GM12878 (cell line): ENCODE measurements around the gene ATXN7L1. TPM values are rescaled to one million over a fixed set of nuclear protein-coding genes. Genes with fewer than 3 reads are reported as not detected.

Experiments
- ATAC-seq: fragments of 200-7000 bp; cut with Tn5 transposase; 3 replicates; pipeline ENCODE4 v1.9.1; 2020; ENCODE audit warnings: mild to moderate bottlenecking, moderate library complexity
- BruUV-seq: library from RNA; stranded (reverse); fragments of 400-500 nt; replicated peaks from 2 replicates; lab custom pipeline; 2021; lab: Mats Ljungman, UMichigan
- CTCF ChIA-PET: fragments of 300-600 bp; sonication (Branson Sonifier 250); formaldehyde crosslinking; extraction: SDS; loops from one replicate; lab custom pipeline; 2021; ENCODE audit warnings: inconsistent platforms; lab: Yijun Ruan, JAX
- POLR2A ChIA-PET: fragments of 350-600 bp; formaldehyde crosslinking; extraction: SDS; loops from one replicate; lab custom pipeline; 2021; ENCODE audit warnings: inconsistent platforms; lab: Charles Lee
- RAD21 ChIA-PET: fragments of 300-600 bp; sonication (Branson Sonifier 250); formaldehyde crosslinking; loops from one replicate; lab custom pipeline; 2023; ENCODE audit warnings: antibody characterized with exemption; ENCODE audit not compliant: unreplicated experiment; lab: Charles Lee
- SMC1A ChIA-PET: fragments of 300-600 bp; sonication (Branson Sonifier 250); formaldehyde crosslinking; loops from one replicate; lab custom pipeline; 2023; ENCODE audit not compliant: unreplicated experiment, uncharacterized antibody; lab: Charles Lee
- DNase-seq: peaks from one replicate; pipeline ENCODE4 v3.0.0-alpha.2; 2011; ENCODE audit warnings: low read depth, low spot score
- FAIRE-seq: peaks from 3 replicates; lab custom pipeline; 2011; peaks lifted over from hg19 to GRCh38; lab: Jason Lieb, UNC
- H2AFZ ChIP-seq: 2 replicates; pipeline ENCODE4 v1.6.0; 2011; ENCODE audit warnings: low read depth, low read length, control low read depth; ENCODE audit not compliant: control insufficient read depth
- H3K27ac ChIP-seq: 2 replicates; pipeline ENCODE4 v1.5.1; 2011; ENCODE audit warnings: control low read depth; ENCODE audit not compliant: control insufficient read depth, insufficient read depth
- H3K27me3 ChIP-seq, 2 experiments: replicated peaks in 1 of 2; 2 replicates each; pipeline versions ENCODE4 v1.6.0 to v1.6.1; 2011; ENCODE audit warnings: low read length in 1 of 2; ENCODE audit not compliant: control insufficient read depth in 2 of 2, insufficient read depth in 2 of 2
- H3K36me3 ChIP-seq, 2 experiments: 2 replicates each; pipeline ENCODE4 v1.5.1; 2011; ENCODE audit warnings: low read length in 1 of 2; ENCODE audit not compliant: control insufficient read depth in 2 of 2, insufficient read depth in 2 of 2
- H3K4me1 ChIP-seq: 2 replicates; pipeline ENCODE4 v1.6.1; 2011; ENCODE audit warnings: mild to moderate bottlenecking, low read length, moderate library complexity, mixed read lengths; ENCODE audit not compliant: control insufficient read depth, insufficient read depth
- H3K4me2 ChIP-seq: 2 replicates; pipeline ENCODE4 v1.6.0; 2011; ENCODE audit warnings: control low read depth; ENCODE audit not compliant: control insufficient read depth, insufficient read depth
- H3K4me3 ChIP-seq: fragments of 200-600 bp; sonication (generic); 2 replicates; pipeline ENCODE4 v1.5.1; 2016
- H3K79me2 ChIP-seq: 2 replicates; pipeline ENCODE4 v1.6.0; 2011; ENCODE audit warnings: low read length; ENCODE audit not compliant: control insufficient read depth, insufficient read depth
- H3K9ac ChIP-seq: 2 replicates; pipeline ENCODE4 v1.8.0; 2011; ENCODE audit warnings: low read length, control low read depth, mixed read lengths; ENCODE audit not compliant: control insufficient read depth, insufficient read depth
- H3K9me3 ChIP-seq: replicated peaks from 3 replicates; pipeline ENCODE4 v1.5.1; 2011; ENCODE audit warnings: mild to moderate bottlenecking, low read length; ENCODE audit not compliant: control insufficient read depth, insufficient read depth
- H4K20me1 ChIP-seq: 2 replicates; pipeline ENCODE4 v1.6.0; 2011; ENCODE audit not compliant: control insufficient read depth, insufficient read depth
- BACH1 ChIP-seq: fragments of 450-650 bp; IDR thresholded peaks from 2 replicates; pipeline ENCODE4 v1.6.1; 2017; ENCODE audit warnings: mild to moderate bottlenecking, borderline replicate concordance
- BHLHE40 ChIP-seq, 2 experiments: fragments of 450-650 bp in 1 of 2; IDR thresholded peaks; 2 replicates each; pipeline ENCODE4 v1.6.1; 2011 to 2017; ENCODE audit warnings: low read depth in 2 of 2, borderline replicate concordance in 1 of 2, improper control_type of control experiment in 1 of 2, low read length in 1 of 2, mild to moderate bottlenecking in 1 of 2
- CREM ChIP-seq: IDR thresholded peaks from 2 replicates; pipeline ENCODE4 v1.6.1; 2014; ENCODE audit warnings: antibody characterized with exemption, low read depth
- CTCF ChIP-seq, 3 experiments: IDR thresholded peaks in 2 of 3; conservative IDR thresholded peaks in 1 of 3; 2 replicates each; pipeline ENCODE4 v1.5.1; 2011; ENCODE audit warnings: low read depth in 3 of 3, low read length in 3 of 3, mild to moderate bottlenecking in 3 of 3, control low read depth in 2 of 3, moderate library complexity in 2 of 3, inconsistent platforms in 1 of 3, mixed read lengths in 1 of 3; ENCODE audit not compliant: control insufficient read depth in 2 of 3, insufficient read depth in 1 of 3; ENCODE audit errors: extremely low read depth in 1 of 3
- E2F4 ChIP-seq: IDR thresholded peaks from 2 replicates; pipeline ENCODE4 v1.6.1; 2012; ENCODE audit warnings: low read depth, low read length, improper control_type of control experiment
- MEF2B ChIP-seq: fragments of 450-650 bp; IDR thresholded peaks from 2 replicates; pipeline ENCODE4 v1.6.1; 2018; ENCODE audit warnings: mild to moderate bottlenecking, moderate library complexity; ENCODE audit not compliant: partially characterized antibody, poor library complexity, severe bottlenecking
- POU2F2 ChIP-seq: IDR thresholded peaks from 3 replicates; pipeline ENCODE4 v1.6.1; 2011; ENCODE audit warnings: low read depth, mild to moderate bottlenecking, low read length, borderline replicate concordance
- ZNF687 ChIP-seq: fragments of 450-650 bp; IDR thresholded peaks from 2 replicates; pipeline ENCODE4 v1.6.1; 2017; ENCODE audit warnings: mild to moderate bottlenecking, moderate library complexity
- WGBS: methylation state at CpG from one replicate; pipeline ENCODE4 v1.1.6; 2016; ENCODE audit warnings: low lambda C conversion rate; ENCODE audit not compliant: insufficient replicate concordance, insufficient coverage; ENCODE audit errors: missing lambda C conversion rate; 5-methylcytosine and 5-hydroxymethylcytosine counted together
- in situ Hi-C: fragments of 300-500 bp; cut with MboI; formaldehyde crosslinking; loops from 9 replicates; pipeline ENCODE4 v1.14.3; 2018; ENCODE audit warnings: mixed read lengths
- intact Hi-C: fragments of 100-400 bp; cut with micrococcal nuclease; formaldehyde crosslinking; loops from one replicate; pipeline ENCODE4 v1.14.2; 2022; ENCODE audit not compliant: unreplicated experiment
- polyA plus RNA-seq, 11 experiments: library from polyadenylated mRNA; depleted of rRNA in 4 of 11; unstranded in 6 of 11; stranded (reverse) in 5 of 11; fragments of >200 nt; fragmentation: Nextera tagmentation in 4 of 11; fragmentation: Illumina TruSeq in 1 of 11; extraction: Ambion mirVana in 4 of 11; extraction: Trizol in 1 of 11; gene quantifications; 1 replicate in 1 of 11; 2 replicates in 10 of 11; pipeline versions ENCODE4 v1.2.1 to v1.2.3, GENCODE V29; 2011 to 2016; ENCODE audit warnings: inconsistent platforms in 2 of 11, missing spikeins in 2 of 11, low read depth in 1 of 11
- total RNA-seq, 4 experiments: library from RNA; depleted of rRNA in 3 of 4; stranded (reverse); fragments of >200 nt in 3 of 4; fragmentation: Illumina TruSeq in 1 of 4; extraction: Trizol in 1 of 4; gene quantifications; 2 replicates each; pipeline versions ENCODE4 v1.2.1 to v1.2.3, GENCODE V29; 2013 to 2021

The ATXN7L1 gene
- total and polyA plus RNA-seq, 10 of the 15 experiments (the other 5 are each of a cell fraction or from before 2014, with no cell fraction given) = 0.40 to 2.9 (median 1.2) TPM

- Histone ChIP-seq H3K27ac (no peak overlapping the region), H4K20me1 (no peaks in the 10 kb centered on the region), H3K4me2 (no peak overlapping the region), H3K79me2 (no peaks in the 10 kb centered on the region), H3K27me3 (peaks cover 0 to 8% of the 10 kb centered on the region in 2 experiments; a peak in 2 of 4 replicates), H3K9me3 (no peaks in the 10 kb centered on the region), H3K36me3 (no peaks in the 10 kb centered on the region), H3K4me3 (no peak overlapping the region), H2AFZ (no peak overlapping the region), H3K4me1 (peaks cover 22% of the 10 kb centered on the region), H3K9ac (no peak overlapping the region)
- intact Hi-C loops = no loop called here
- in situ Hi-C loops = loop anchor here (10.0 kb wide), 1 partner anchor 245 kb away; no protein-coding TSS in a partner anchor
- TF ChIP-seq ZNF687 (peak; percentile 17; the same call in 1 of the 2 replicates), CTCF (IDR thresholded peaks at IDR 0.05 in 2 of 3, conservative IDR thresholded peaks at IDR 0.05 in 1 of 3; ENCODE audit: control insufficient read depth in 2 of 3, extremely low read depth in 1 of 3, insufficient read depth in 1 of 3, low read depth in 3 of 3, low read length in 3 of 3) (peak in 1 of 3 experiments; percentile 4; a peak in 1 of 6 replicates), MEF2B (peak; percentile 23), E2F4 (no peak), BACH1 (no peak), POU2F2 (0 out of 3 replicates have a peak, but pooled peaks have one; percentile 8), CREM (0 out of 2 replicates have a peak, but pooled peaks have one; percentile 12), BHLHE40 (IDR thresholded peaks at IDR 0.05; ENCODE audit: borderline replicate concordance in 1 of 2, low read depth in 2 of 2, low read length in 1 of 2) (peak; percentile 25 to 57; a peak in 2 of 4 replicates)
- FAIRE-seq (no peak), DNase-seq (no peak), ATAC-seq (peak; percentile 70)
- POLR2A ChIA-PET = interaction anchor here (1.5 to 1.8 kb wide), 2 partner anchors 19 to 37 kb away, joined by 5 to 6 read pairs; no protein-coding TSS in a partner anchor
- WGBS = 15% methylated on average over 9 of the region's 9 CpGs
- no TSS peak for BruUV-seq
- CTCF ChIA-PET = interaction anchor here (0.9 to 4.4 kb wide), 10 partner anchors 9 to 384 kb away, joined by 3 to 47 read pairs (median 4); no protein-coding TSS in a partner anchor
- RAD21 ChIA-PET = interaction anchor here (0.5 to 8.7 kb wide), 9 partner anchors 9 to 286 kb away, joined by 3 to 99 read pairs (median 3); no protein-coding TSS in a partner anchor
- SMC1A ChIA-PET = interaction anchor here (0.8 to 12.5 kb wide), 10 partner anchors 9 to 157 kb away, joined by 3 to 182 read pairs (median 4); no protein-coding TSS in a partner anchor
These were observed 106.3 kb downstream of the ATXN7L1 start for GRCh38 chr7:105769901-105770628.
